Esophagus muscularis mucosa (tissue), 4 donors: Measurements from ENCODE around the gene FMN2.

Experiments
- CTCF ChIP-seq, 3 experiments: fragments of 200-600 bp in 2 of 3; fragments of 450-650 bp in 1 of 3; sonication (generic) in 2 of 3; IDR thresholded peaks; one replicate each; pipeline ENCODE4 v1.5.1; 2017 to 2019; ENCODE audit warnings: antibody characterized with exemption in 3 of 3, mild to moderate bottlenecking in 2 of 3, moderate library complexity in 1 of 3
- EP300 ChIP-seq: sonication (generic); formaldehyde crosslinking; IDR thresholded peaks from one replicate; pipeline ENCODE4 v1.6.1; 2017; ENCODE audit warnings: antibody characterized with exemption
- POLR2A ChIP-seq: fragments of 450-650 bp; IDR thresholded peaks from one replicate; pipeline ENCODE4 v1.6.1; 2017; ENCODE audit warnings: antibody characterized with exemption, moderate library complexity, mild to moderate bottlenecking, low read depth

GRCh38 chr1:240415532-240415931 is 323.8 kb downstream of the FMN2 start:
- TF ChIP-seq CTCF (IDR thresholded peaks at IDR 0.05): no peak
- no peak for TF ChIP-seq EP300
- no peak for TF ChIP-seq POLR2A
